GM18868 (cell line): ENCODE data around the gene MTMR12.
"Not testable (repeated sequence)": the region's sequence is repeated elsewhere in the genome, so short reads cannot be mapped to it uniquely, and the experiment has no call there.

Experiments used
- ATAC-seq: cut with Tn5 transposase; IDR thresholded peaks from one replicate; pipeline ENCODE4 v1.9.1; 2021; ENCODE audit warnings: mild to moderate bottlenecking, moderate library complexity; ENCODE audit not compliant: unreplicated experiment

The MTMR12 gene

DNA sequence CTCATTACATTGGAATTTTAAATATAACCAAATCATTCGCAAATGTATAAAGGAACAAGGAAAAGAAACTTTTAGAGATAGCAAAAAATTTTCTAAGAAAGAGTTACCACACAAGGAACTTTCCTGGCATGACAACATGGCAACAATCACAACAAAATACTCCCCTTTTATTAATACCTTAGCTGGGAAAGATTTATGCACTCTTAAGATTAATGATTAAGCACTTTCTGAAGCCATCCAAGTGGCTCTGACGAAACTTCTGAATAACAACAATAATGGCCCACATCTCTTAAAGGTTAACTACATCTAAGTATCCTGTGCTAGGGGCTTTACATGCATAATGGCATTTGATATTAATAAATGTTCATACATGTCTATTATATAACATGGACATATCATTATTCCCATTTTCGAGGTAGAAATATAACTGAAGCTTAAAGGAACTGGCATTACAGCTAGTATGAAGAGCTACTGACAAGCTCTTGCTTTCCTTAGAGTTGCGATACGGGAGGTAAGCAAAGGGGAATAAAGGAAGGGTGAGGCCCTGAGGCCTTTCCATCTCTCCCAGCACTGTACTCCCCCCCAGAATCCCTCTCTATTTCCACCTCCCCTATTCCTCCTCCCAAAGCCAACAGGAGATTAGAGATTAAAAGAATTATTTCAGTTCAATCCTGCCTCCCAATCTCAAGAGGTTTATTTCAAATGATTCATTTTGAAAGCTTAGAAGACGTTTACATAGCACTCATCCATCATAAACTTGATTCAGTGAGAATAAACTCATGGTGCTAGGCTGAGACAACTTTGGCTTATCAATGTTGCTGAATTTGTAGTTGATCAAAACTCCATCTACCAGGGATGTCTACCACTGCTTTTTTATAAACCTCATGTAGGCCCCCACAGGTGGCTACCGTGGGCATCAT lies 9.6 kb downstream of the MTMR12 start:
- ATAC-seq, result no peak

DNA sequence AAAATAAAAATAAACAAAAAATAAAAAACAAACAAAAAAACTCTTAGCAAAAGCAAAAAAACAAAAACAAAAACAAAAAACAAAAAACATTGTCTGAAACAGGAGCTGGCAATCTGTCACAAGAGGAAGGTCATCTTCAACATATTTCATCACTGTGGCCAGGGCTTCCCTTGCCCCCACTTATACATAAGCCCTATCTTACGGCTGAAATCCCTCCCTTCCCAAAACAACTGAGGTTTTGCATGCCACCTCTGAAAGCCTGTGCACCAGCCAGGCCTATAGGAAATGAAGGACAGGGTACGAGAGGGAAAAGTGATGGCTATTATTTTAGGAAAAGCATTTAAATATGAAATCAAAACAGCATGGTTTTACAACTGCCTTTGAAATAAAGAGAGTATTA lies 10.8 kb downstream of the MTMR12 start:
- ATAC-seq, result no peak

DNA sequence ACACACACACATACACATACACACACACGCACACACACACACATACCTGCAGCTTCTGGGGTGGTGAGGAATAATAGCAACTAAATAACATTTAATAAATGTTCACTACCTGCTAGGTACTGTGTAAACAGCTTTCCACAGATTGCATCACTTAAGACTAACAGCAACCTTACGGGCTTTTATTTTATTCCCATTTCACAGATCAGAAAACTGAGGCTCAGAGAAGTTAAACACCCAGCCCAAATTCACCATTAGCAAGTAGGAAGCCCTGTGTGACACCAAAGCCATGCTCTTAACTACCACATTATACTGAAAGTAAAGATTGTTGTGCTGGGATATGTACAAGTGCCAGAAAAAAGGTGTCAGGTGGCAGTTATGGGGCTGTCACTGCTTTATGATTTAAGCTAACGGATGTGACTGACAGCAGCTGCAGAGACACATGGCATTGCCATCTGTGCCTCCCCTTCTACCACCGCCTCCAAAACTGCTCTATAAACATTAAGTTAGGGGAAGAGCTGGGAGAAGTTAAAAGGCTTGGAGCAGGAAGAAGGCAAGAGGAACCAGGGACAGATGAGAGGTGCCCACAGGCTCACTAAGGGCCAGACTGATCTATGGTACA lies 13.6 kb downstream of the MTMR12 start:
- ATAC-seq, result no peak

DNA sequence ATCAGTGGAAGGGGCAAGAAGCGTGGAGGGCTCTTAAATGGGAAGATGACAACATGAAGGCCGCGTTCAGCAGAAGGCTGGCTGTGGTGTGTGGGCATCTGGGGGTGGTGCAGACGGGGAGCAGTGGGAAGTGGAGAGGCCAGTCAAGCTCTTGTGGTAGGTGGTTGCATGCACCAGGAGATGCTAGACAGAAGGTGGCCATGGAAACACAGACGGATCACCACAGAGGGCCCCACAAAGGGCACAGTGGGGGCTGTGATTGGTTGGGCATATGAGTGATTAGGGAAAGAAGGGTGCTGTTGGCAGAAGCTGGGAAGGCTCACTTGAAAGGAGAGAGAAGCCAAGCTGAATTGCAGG lies 14.7 kb downstream of the MTMR12 start:
- peak; percentile 78 for ATAC-seq

DNA sequence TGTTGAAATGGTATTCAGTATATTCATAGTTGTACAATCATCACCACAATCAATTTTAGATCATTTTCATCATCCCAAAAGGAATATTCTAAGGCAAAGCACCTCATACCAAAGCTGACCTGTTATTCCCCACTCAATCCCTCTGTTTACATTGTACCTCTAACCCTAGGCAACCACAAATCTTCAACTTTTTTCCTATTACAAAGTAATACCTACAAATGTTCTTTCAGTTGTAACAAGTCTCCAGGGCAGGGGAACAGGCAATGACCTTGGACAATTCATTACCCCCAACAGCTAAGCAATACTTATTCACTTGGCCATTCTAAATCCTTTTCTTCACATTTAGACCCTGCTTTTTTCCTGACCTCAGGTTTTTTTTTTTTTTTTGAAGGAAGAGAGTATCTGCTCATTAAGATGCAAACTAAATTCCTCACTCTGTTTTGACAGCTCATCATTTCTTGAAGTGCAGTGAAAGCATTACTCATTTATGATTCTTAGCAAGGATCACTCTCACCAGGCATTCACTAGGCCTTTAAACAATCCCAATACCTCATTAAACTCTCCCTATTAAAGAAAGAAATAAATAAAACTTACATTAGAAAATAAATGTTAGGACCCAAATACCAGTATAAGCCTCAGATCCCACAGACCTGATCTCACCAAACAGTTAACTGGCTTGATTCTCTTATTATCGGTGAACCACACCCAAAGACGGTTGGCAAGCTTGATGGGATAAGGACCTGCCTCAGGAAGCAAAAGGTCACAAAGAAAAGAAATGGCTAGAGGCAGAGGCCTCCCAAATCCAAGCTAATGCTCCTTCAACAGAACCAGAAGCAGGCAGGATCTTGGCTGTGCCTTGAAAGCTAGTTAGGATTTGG lies 15.3 kb downstream of the MTMR12 start:
- no peak for ATAC-seq

DNA sequence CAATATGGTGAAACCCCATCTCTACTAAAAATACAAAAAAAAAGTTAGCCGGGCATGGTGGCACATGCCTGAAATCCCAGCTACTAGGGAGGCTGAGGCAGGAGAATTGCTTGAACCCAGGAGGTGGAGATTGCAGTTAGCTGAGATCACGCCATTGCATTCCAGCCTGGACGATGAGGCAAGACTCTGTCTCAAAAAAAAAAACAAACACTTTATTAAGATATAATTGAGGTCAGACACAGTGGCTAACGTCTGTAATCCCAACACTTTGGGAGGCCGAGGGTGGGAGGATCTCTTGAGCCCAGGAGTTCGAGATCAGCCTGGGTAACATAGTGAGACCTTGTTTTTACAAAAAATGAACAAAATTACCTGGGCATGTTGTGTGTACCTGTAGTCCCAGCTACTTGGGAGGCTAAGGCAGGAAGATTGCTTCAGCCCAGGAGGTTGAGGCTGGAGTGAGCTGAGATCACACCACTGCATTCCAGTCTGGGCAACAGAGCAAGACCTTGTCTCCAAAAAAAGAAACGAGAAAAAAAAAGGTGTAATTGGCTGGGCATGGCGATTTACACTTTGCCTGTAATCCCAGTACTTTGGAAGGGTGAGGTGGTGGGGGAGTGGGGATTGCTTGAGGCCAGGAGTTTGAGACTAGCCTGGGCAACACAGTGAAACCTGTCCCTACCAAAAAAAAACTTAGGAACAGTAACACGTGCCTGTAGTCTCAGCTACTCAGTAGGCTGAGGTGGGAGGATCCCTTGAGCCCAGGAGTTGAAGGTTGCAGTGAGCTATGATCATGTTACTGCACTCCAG lies 16.6 kb downstream of the MTMR12 start:
- not testable (repeated sequence) for ATAC-seq

DNA sequence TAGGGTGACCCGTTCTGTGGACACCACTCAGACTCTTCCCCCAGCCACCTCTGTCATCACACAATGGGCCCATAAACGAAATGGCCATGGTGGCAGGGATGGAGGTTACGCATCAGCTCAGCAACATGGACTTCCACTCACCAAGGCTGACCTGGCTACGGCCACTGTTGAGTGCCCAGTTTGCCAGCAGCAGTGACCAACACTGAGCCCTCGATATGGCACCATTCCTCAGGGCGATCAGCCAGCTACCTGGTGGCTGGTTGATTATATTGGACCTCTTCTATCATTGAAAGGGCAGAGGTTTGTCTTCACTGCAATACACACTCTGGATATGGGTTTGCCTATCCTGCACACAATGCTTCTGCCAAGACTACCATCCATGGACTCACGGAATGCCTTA lies 21.1 kb downstream of the MTMR12 start:
- no peak for ATAC-seq

DNA sequence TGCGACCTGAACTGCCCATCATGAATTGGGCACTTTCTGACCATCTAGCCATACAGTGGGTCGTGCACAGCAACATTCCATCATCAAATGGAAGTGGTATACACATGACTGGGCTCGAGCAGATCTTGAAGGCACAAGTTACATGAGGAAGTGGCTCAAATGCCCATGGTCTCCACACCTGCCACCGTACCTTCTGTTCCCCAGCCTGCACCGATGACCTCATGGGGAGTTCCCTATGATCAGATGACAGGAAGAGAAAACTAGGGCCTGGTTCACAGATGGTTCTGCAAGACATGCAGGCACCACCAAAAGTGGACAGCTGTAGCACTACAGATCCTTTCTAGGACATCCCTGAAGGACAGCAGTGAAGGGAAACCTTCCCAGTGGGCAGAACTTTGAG lies 21.8 kb downstream of the MTMR12 start:
- peak; percentile 74 for ATAC-seq

DNA sequence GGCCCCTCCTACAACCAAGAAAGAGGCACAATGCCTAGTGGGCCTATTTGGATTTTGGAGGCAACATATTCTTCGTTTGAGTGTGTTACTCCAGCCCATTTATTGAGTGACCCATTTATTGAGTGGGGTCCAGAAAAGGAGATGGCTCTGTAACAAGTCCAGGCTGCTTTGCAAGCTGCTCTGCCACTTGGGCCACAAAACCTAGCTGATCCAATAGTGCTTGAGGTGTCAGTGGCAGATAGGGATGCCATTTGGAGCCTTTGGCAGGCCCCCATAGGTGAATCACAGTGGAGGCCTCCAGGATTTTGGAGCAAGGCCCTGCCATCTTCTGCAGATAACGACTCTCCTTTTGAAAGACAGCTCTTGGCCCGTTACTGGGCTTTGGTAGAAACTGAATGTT lies 22.2 kb downstream of the MTMR12 start:
- not testable (repeated sequence) for ATAC-seq

DNA sequence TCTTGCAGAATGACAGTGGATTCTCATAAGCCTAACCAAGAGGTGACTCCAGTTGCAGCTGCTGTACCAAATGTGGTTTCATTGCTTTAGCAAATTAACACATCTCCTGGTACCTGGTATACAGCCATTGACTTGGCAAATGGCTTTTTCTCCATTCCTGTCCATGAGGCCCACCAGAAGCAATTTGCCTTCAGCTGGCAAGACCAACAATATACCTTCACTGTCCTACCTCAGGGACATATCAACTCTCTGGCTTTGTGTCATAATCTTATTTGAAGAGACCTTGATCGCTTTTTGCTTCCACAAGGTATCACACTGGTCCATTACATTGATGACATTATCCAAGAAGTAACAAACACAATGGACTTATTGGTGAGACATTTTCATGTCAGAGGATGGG lies 22.8 kb downstream of the MTMR12 start:
- ATAC-seq, result not testable (repeated sequence)

DNA sequence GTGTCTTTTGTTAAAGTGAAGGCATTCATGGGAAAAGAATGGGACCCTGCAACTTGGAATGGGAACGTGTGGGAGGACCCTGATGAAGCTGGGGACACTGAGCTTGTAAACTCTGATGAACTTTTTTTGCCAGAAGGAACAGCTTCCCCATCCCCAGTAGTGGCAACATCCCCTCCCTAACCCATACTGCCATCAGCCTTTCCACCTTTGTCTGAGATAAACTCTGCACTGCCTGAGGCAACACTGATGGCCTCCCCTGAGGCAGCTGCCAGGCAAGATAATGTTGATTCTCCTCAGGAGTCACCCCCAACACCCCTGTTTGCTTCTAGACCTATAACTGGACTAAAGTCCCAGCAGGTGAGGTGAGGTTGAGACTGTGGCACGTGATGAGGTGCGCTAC lies 24.6 kb downstream of the MTMR12 start:
- ATAC-seq, result not testable (repeated sequence)

DNA sequence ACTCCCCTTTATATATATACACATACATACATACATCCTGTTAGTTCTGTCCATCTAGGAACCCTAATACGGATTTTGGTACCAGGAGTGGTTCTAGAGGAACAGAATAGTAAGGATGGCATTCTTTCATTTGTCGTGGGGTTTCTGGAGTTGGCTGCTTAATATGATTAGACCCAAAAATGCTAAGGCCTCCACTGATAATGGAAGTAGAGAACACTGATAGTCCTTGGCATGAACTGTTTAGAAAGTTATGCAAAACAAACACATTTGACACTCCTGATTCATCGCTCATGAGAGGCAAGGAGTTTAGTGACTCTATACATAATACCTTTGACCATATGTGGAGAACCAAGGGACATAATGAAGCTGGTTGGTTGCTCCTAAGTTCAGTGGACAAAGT lies 25.2 kb downstream of the MTMR12 start:
- ATAC-seq, result not testable (repeated sequence)

DNA sequence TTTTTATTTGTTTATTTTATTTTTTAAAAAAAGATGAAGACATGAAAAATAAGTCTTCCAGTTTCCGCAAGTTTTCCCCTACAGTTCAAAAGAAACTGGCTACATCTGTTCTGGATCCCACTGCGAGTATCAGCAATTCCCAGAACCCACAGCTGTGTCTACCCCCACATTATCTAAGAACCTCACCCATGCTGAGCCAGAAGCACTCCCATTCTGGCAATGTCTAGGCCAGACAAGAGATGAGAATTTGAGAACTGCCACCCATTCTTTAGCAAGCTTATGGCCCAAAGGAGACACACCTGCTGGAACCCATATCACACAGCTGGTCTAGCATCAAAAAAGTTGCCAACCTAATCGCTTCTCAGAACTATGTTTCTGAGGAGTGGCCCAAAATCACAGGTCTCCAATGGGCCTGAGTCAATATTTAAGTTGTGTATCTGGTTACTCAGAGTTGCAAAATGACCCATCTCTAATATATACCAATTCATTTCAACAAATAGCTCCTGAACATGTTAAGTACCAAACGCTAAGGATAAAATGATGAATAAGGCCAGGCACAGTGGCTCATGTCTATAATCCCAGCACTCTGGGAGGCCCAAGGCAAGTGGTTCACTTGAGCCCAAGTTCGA lies 27.1 kb downstream of the MTMR12 start:
- ATAC-seq, result no peak

DNA sequence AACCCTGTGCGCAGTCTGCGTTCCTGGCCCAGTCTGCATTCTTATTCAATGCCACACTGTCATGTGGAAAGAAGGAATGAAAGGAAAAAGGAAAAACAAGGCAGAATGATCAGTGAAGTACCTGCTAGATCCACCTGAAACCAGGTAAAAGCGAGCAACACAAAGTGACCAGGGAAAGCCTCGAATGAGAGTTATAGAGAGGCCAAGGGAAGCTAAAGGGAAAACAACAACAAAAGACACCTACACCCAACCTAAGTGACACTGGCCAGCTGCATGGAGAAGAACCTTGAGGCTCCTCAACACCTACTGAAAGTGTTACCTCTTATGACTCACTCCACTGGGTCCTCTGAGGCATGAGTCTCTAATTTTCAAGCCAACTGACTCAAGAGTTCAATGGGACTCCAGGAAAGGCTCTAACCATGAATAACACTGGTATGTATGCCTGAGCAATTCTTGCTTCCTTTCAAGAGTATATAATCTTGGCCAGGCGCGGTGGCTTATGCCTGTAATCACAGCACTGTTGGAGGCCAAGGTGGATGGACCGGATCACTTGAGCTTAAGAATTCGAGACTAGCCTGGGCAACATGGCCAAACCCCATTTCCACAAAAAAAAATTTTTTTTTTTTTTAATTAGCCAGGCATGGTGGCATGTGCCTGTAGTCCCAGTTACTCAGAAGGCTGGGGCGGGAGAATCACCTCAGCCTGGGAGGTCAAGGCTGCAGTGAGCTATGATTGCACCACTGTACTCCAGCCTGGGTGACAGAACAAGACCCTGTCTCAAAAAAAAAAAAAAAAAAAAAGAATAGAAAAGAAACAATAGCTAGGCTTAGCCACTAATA lies 29.0 kb downstream of the MTMR12 start:
- ATAC-seq, result peak; percentile 68

DNA sequence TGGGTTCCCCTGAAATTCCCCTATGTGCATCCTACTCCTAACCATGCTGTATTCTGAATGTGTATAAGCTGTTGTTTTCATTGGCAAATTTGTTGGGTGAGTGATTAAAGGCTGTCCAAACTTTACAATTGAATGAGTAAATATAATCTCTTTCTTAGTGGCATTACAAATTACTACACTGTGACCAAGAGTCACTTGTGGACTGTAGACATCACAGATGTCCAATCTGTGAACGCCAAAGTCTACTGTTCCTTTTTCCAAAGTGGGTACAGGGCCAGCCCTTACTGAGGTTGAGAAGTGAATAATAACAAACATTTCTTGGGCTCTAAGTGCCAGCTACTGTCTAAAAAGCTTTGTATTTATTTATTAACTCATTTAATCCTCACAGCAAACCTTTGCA lies 29.7 kb downstream of the MTMR12 start:
- ATAC-seq, result no peak

DNA sequence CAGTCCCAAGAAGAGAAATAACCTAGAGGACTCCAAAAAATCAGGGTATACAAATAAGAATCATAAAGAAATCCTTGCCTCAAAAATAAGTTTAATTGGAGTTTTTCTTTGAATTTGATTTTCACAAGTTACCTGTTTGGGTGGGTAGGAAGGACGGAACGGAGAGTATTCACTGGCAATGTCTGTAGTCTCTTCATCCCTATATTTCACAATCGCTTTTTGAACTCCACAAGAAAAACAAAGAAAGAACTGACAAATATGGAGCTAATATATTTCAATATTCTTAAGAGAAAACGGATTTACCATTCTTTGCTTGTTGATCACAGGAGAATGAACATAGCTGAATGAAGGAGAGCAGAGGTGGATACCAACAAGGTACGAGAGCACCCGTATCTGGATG lies 30.1 kb downstream of the MTMR12 start:
- ATAC-seq, result no peak

DNA sequence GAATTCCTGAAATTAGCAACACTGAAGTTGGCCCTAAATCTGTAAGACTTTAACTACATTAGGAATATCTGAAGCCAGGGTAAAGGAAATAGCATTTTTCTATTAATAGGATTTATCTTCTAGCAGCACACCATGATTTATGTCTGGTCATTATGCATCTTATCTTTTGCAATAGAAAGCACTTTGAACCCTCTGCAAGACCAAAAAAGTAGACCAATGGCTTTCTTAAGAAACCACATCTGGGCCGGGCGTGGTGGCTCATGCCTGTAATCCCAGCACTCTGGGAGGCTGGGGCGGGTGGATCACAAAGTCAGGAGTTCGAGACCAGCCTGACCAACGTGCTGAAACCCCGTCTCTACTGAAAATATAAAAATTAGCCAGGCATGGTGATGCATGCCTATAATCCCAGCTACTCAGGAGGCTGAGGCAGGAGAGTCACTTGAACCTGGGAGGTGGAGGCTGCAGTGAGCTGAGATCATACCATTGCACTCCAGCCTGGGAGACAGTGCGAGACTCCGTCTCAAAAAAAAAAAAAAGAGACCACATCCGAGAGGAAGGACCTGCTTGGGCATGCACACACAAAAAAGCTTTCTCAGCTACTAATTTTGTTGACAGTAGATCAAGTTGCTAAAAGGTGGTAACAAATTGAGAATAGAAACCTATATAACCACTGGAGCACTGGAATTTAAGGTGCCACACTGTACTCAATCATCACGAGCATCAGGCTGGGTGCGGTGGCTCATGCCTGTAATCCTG lies 31.2 kb downstream of the MTMR12 start:
- ATAC-seq, result not testable (repeated sequence)

DNA sequence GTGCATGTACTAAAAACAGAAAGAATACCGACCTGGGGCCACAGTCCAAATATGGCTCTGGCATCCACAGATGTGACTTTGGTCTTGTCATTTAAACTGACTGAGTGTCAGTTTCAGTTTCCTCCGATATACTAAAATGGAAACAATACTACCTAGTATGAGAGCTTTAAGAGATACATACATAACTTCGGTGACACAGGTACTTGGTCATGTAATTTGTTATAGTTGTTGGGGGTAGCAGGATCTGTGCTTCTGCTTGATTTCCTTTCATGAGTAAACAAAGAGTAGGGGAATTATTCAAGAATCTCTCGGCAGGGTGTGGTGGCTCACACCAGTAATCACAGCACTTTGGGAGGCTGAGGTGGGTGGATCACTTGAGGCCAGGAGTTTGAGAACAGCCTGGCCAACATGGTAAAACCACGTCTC lies 32.1 kb downstream of the MTMR12 start:
- peak; percentile 76 for ATAC-seq

DNA sequence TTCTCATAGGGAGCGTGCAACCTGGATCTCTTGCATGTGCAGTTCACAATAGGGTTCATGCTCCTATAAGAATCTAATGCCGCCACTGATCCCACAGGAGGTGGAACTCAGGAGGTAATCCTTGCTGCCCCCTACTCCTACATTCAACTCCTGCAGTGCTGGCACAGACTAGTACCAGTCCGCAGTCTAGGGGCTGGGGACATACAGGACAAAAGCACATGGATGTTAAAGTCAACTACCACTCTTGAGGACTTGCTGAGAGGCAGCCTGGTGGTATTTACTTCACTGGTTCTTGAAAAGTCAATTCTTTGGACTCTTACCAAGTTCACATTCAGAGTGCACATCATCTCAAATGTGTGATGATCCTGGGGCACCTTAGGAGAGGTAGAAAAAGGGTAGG lies 33.0 kb downstream of the MTMR12 start:
- ATAC-seq, result no peak
